Liver (tissue), 9 donors: Measurements from ENCODE around the gene FAP. TPM values are rescaled to one million over a fixed set of nuclear protein-coding genes. Genes with fewer than 3 reads are reported as not detected.

Source experiments
- DNase-seq: peaks from one replicate; pipeline ENCODE4 v3.0.0-alpha.2; 2017; ENCODE audit warnings: low spot score
- H3K27ac ChIP-seq, 2 donors: one replicate each; pipeline ENCODE4 v1.7.0; 2013; ENCODE audit warnings: inconsistent platforms in 2 of 2, low read length in 2 of 2, control low read depth in 1 of 2, low read depth in 1 of 2, mild to moderate bottlenecking in 1 of 2
- H3K27me3 ChIP-seq, 4 donors: one replicate each; pipeline versions ENCODE4 v1.6.1 to v1.7.0; 2013; ENCODE audit warnings: low read length in 3 of 4, inconsistent platforms in 1 of 4, mild to moderate bottlenecking in 1 of 4, moderate library complexity in 1 of 4; ENCODE audit not compliant: control insufficient read depth in 4 of 4, insufficient read depth in 4 of 4
- H3K36me3 ChIP-seq, 4 donors: one replicate each; pipeline versions ENCODE4 v1.6.1 to v1.7.0; 2013; ENCODE audit warnings: low read length in 3 of 4, mild to moderate bottlenecking in 3 of 4, low read depth in 1 of 4, moderate library complexity in 1 of 4; ENCODE audit not compliant: control insufficient read depth in 4 of 4, insufficient read depth in 3 of 4
- H3K4me1 ChIP-seq, 4 donors: one replicate each; pipeline versions ENCODE4 v1.6.1 to v1.7.0; 2013; ENCODE audit warnings: low read length in 3 of 4, mild to moderate bottlenecking in 3 of 4, moderate library complexity in 1 of 4; ENCODE audit not compliant: control insufficient read depth in 4 of 4, insufficient read depth in 4 of 4
- H3K4me3 ChIP-seq, 3 donors: one replicate each; pipeline versions ENCODE4 v1.6.1 to v1.7.0; 2013; ENCODE audit warnings: low read length in 3 of 3, control low read depth in 1 of 3, low read depth in 1 of 3, mild to moderate bottlenecking in 1 of 3
- H3K9ac ChIP-seq, 2 donors: one replicate each; pipeline ENCODE4 v1.7.0; 2013; ENCODE audit warnings: low read length in 2 of 2, mild to moderate bottlenecking in 2 of 2, moderate library complexity in 2 of 2, control low read depth in 1 of 2, low read depth in 1 of 2
- H3K9me3 ChIP-seq, 4 donors: one replicate each; pipeline versions ENCODE4 v1.6.1 to v1.7.0; 2013; ENCODE audit warnings: low read length in 3 of 4; ENCODE audit not compliant: control insufficient read depth in 4 of 4
- ATF3 ChIP-seq: IDR thresholded peaks from 2 replicates; pipeline ENCODE4 v1.6.1; 2016; ENCODE audit warnings: antibody characterized with exemption
- CTCF ChIP-seq: fragments of 150-350 bp; IDR thresholded peaks from 2 replicates; pipeline ENCODE4 v1.5.1; 2017; ENCODE audit warnings: improper control_type of control experiment, low read depth, low read length; ENCODE audit not compliant: missing input control
- EGR1 ChIP-seq, 2 donors: IDR thresholded peaks; 2 replicates each; pipeline ENCODE4 v1.6.1; 2016 to 2018; ENCODE audit warnings: antibody characterized with exemption in 2 of 2, low read depth in 2 of 2
- FOXA1 ChIP-seq: IDR thresholded peaks from 2 replicates; pipeline ENCODE4 v1.6.1; 2016; ENCODE audit warnings: antibody characterized with exemption
- FOXA2 ChIP-seq: IDR thresholded peaks from 2 replicates; pipeline ENCODE4 v1.6.1; 2016; ENCODE audit warnings: antibody characterized with exemption
- GABPA ChIP-seq, 2 donors: IDR thresholded peaks in 1 of 2; conservative IDR thresholded peaks in 1 of 2; 2 replicates each; pipeline ENCODE4 v1.6.1; 2016; ENCODE audit warnings: antibody characterized with exemption in 2 of 2, mild to moderate bottlenecking in 1 of 2, moderate library complexity in 1 of 2
- HNF4A ChIP-seq, 2 donors: conservative IDR thresholded peaks; 2 replicates each; pipeline ENCODE4 v1.6.1; 2016; ENCODE audit warnings: antibody characterized with exemption in 2 of 2, mild to moderate bottlenecking in 2 of 2
- HNF4G ChIP-seq: IDR thresholded peaks from 2 replicates; pipeline ENCODE4 v1.6.1; 2016; ENCODE audit warnings: antibody characterized with exemption
- JUND ChIP-seq, 2 donors: IDR thresholded peaks; 2 replicates each; pipeline ENCODE4 v1.6.1; 2016; ENCODE audit warnings: antibody characterized with exemption in 2 of 2
- MAX ChIP-seq: IDR thresholded peaks from 2 replicates; pipeline ENCODE4 v1.6.1; 2016; ENCODE audit warnings: antibody characterized with exemption
- NR2F2 ChIP-seq: IDR thresholded peaks from 2 replicates; pipeline ENCODE4 v1.6.1; 2016; ENCODE audit warnings: antibody characterized with exemption
- RAD21 ChIP-seq, 2 donors: IDR thresholded peaks; 2 replicates each; pipeline ENCODE4 v1.6.1; 2016; ENCODE audit warnings: antibody characterized with exemption in 2 of 2, mild to moderate bottlenecking in 2 of 2
- REST ChIP-seq: IDR thresholded peaks from 2 replicates; pipeline ENCODE4 v1.6.1; 2016; ENCODE audit warnings: antibody characterized with exemption, mild to moderate bottlenecking
- RXRA ChIP-seq, 2 donors: IDR thresholded peaks; 2 replicates each; pipeline ENCODE4 v1.6.1; 2017 to 2018; ENCODE audit warnings: antibody characterized with exemption in 2 of 2, mild to moderate bottlenecking in 1 of 2
- SP1 ChIP-seq: IDR thresholded peaks from 2 replicates; pipeline ENCODE4 v1.6.1; 2018; ENCODE audit warnings: antibody characterized with exemption, mild to moderate bottlenecking
- TAF1 ChIP-seq: conservative IDR thresholded peaks from 2 replicates; pipeline ENCODE4 v1.6.1; 2016; ENCODE audit warnings: antibody characterized with exemption, mild to moderate bottlenecking
- YY1 ChIP-seq: IDR thresholded peaks from 2 replicates; pipeline ENCODE4 v1.6.1; 2016; ENCODE audit warnings: antibody characterized with exemption, mild to moderate bottlenecking
- ZBTB33 ChIP-seq: IDR thresholded peaks from 2 replicates; pipeline ENCODE4 v1.6.1; 2016; ENCODE audit warnings: antibody characterized with exemption
- WGBS: extraction: QIAGEN DNeasy Blood & Tissue Kit; methylation state at CpG from one replicate; pipeline ENCODE4 v1.1.7; 2013; 5-methylcytosine and 5-hydroxymethylcytosine counted together
- polyA plus RNA-seq, 2 donors: library from polyadenylated mRNA; stranded (reverse) in 1 of 2; unstranded in 1 of 2; fragments of 200-250 nt in 1 of 2; fragments of >200 nt in 1 of 2; fragmentation: Nextera tagmentation in 1 of 2; extraction: Ambion mirVana in 1 of 2; gene quantifications; one replicate each; pipeline versions ENCODE4 v1.2.1 to v1.2.3, GENCODE V29; 2013 to 2015
- total RNA-seq, 2 donors: library from RNA; depleted of rRNA; stranded (reverse); fragments of >200 nt; gene quantifications; one replicate each; pipeline ENCODE4 v1.2.3, GENCODE V29; 2014
- donor health status: healthy.
- donor health status: healthy.
- donor health status: healthy.
- donor health status: healthy.
- donor health status: healthy.

FAP gene
- total and polyA plus RNA-seq, 4 donors: 0.10 to 0.42 (median 0.23) TPM

GRCh38 chr2:162198239-162198638 lies 45.0 kb downstream of the FAP start:
- Histone ChIP-seq H3K9ac (no peak overlapping the region), H3K27me3 (no peaks in the 10 kb centered on the region), H3K27ac (no peak overlapping the region), H3K4me3 (no peak overlapping the region), H3K9me3 (no peaks in the 10 kb centered on the region), H3K36me3 (no peaks in the 10 kb centered on the region), H3K4me1 (no peaks in the 10 kb centered on the region)
- TF ChIP-seq FOXA2: no peak
- TF ChIP-seq ZBTB33: no peak
- TF ChIP-seq RXRA (IDR thresholded peaks at IDR 0.05): no peak
- TF ChIP-seq FOXA1: no peak
- TF ChIP-seq HNF4A (conservative IDR thresholded peaks at IDR 0.05): no peak
- TF ChIP-seq CTCF: no peak
- no peak for TF ChIP-seq EGR1 (IDR thresholded peaks at IDR 0.05; ENCODE audit: low read depth in 2 of 2)
- no peak for TF ChIP-seq HNF4G
- TF ChIP-seq RAD21 (IDR thresholded peaks at IDR 0.05): no peak
- TF ChIP-seq REST: no peak
- TF ChIP-seq YY1: no peak
- TF ChIP-seq JUND (IDR thresholded peaks at IDR 0.05): no peak
- no peak for TF ChIP-seq GABPA (IDR thresholded peaks at IDR 0.05 in 1 of 2, conservative IDR thresholded peaks at IDR 0.05 in 1 of 2)
- TF ChIP-seq NR2F2: no peak
- TF ChIP-seq ATF3: no peak
- no peak for TF ChIP-seq TAF1
- TF ChIP-seq MAX: no peak
- no peak for TF ChIP-seq SP1
- 87% methylated on average over 9 of the region's 9 CpGs for WGBS
- DNase-seq: no peak
